Adrenal gland (tissue), 12 donors: ENCODE results near the gene FIP1L1. TPM values are rescaled to one million over a fixed set of nuclear protein-coding genes. Genes with fewer than 3 reads are reported as not detected.

ENCODE experiments used
- DNase-seq, 7 donors: peaks; one replicate each; pipeline ENCODE4 v3.0.0-alpha.2; 2019 to 2020
- H3K27ac ChIP-seq, 5 donors: fragments of 200-600 bp; sonication (generic) in 4 of 5; 1 replicate in 3 of 5; 2 replicates in 2 of 5; pipeline versions ENCODE4 v1.5.1 to v1.8.0; 2016 to 2020; ENCODE audit warnings: mild to moderate bottlenecking in 1 of 5
- H3K27me3 ChIP-seq: fragments of 200-600 bp; 2 replicates; pipeline ENCODE4 v1.8.0; 2021
- H3K36me3 ChIP-seq, 2 donors: fragments of 200-600 bp; replicated peaks in 1 of 2; 1 replicate in 1 of 2; 2 replicates in 1 of 2; pipeline versions ENCODE4 v1.5.1 to v1.8.0; 2018 to 2022
- H3K4me1 ChIP-seq, 2 donors: fragments of 200-600 bp; replicated peaks in 1 of 2; 1 replicate in 1 of 2; 2 replicates in 1 of 2; pipeline versions ENCODE4 v1.5.1 to v1.8.0; 2018 to 2021
- H3K4me3 ChIP-seq, 4 donors: fragments of 200-600 bp; sonication (generic) in 3 of 4; one replicate each; pipeline ENCODE4 v1.5.1; 2016 to 2018
- H3K9me3 ChIP-seq, 3 donors: fragments of 200-600 bp; sonication (generic) in 1 of 3; replicated peaks in 1 of 3; 1 replicate in 2 of 3; 2 replicates in 1 of 3; pipeline versions ENCODE4 v1.5.1 to v1.8.0; 2016 to 2021
- CTCF ChIP-seq, 6 experiments: fragments of 450-650 bp in 4 of 6; fragments of 200-600 bp in 2 of 6; sonication (generic) in 1 of 6; IDR thresholded peaks; 1 replicate in 5 of 6; 2 replicates in 1 of 6; pipeline versions ENCODE4 v1.5.1 to v1.8.0; 2016 to 2021; ENCODE audit warnings: antibody characterized with exemption in 6 of 6, mild to moderate bottlenecking in 2 of 6, moderate library complexity in 1 of 6
- POLR2A ChIP-seq, 2 donors: fragments of 450-650 bp; IDR thresholded peaks; one replicate each; pipeline ENCODE4 v1.6.1; 2017; ENCODE audit warnings: antibody characterized with exemption in 2 of 2, mild to moderate bottlenecking in 2 of 2, moderate library complexity in 1 of 2
- WGBS, 4 donors: extraction: QIAGEN DNeasy Blood & Tissue Kit in 2 of 4; methylation state at CpG; one replicate each; pipeline versions ENCODE4 v1.1.5 to v1.1.7; 2013 to 2017; 5-methylcytosine and 5-hydroxymethylcytosine counted together
- intact Hi-C, 2 donors: fragments of 100-400 bp; cut with DNase I; formaldehyde crosslinking; loops; one replicate each; pipeline versions ENCODE4 v1.14.1 to v1.15.0; 2022 to 2023
- polyA plus RNA-seq, 3 donors: library from polyadenylated mRNA; stranded (reverse); fragments of 200-250 nt in 2 of 3; fragments of 350-450 nt in 1 of 3; fragmentation: Illumina TruSeq in 1 of 3; extraction: RNeasy Lipid Tissue Mini Kit (QIAGEN cat#74804) in 1 of 3; gene quantifications; one replicate each; pipeline ENCODE4 v1.2.3, GENCODE V29; 2013 to 2014
- total RNA-seq, 9 donors: library from RNA; depleted of rRNA in 4 of 9; stranded (reverse); fragments of >200 nt in 4 of 9; fragments of 120-200 nt in 1 of 9; fragmentation: NEBNext Ultra II Directional in 1 of 9; extraction: Animal tissue kit (Norgen Biotek cat#: 25700) in 1 of 9; gene quantifications; one replicate each; pipeline versions ENCODE4 v1.1.0 to v1.2.4, GENCODE V29; 2013 to 2023
- donor health status: healthy with polysubstance abuse.
- donor health status: Bipolar disorder and iron deficiency.
- donor health status: DM: yes; HTN: yes; CAD: no.
- donor health status: DM: no; HTN: no; CAD: no.
- donor health status: DM: no; HTN: no; CAD: no.
- donor health status: DM: yes; HTN: yes; CAD: no.

The FIP1L1 gene
- total and polyA plus RNA-seq, 12 donors = 28.5 to 77.9 (median 62.9) TPM

- TF ChIP-seq POLR2A (IDR thresholded peaks at IDR 0.05) (no peak), CTCF (IDR thresholded peaks at IDR 0.05) (no peak)
- Histone ChIP-seq H3K4me3 (no peak overlapping the region), H3K27me3 (no peaks in the 10 kb centered on the region), H3K27ac (peak overlapping the region in 3 of 5 donors; percentile 31 to 52 (median 34)), H3K9me3 (no peaks in the 10 kb centered on the region), H3K36me3 (no peaks in the 10 kb centered on the region), H3K4me1 (peaks cover 0 to 9% of the 10 kb centered on the region in 2 donors)
- peak in 4 of 7 donors; percentile 23 to 59 (median 40) for DNase-seq
- WGBS, 4 donors = 64 to 78% (median 75%) methylated on average over 17 of the region's 17 CpGs
- intact Hi-C loops = loop anchor here in 1 of 2 donors (10.0 kb wide), 1 partner anchor 177 kb away; no protein-coding TSS in a partner anchor
Measured at GRCh38 chr4:53507671-53508286, 130.3 kb downstream of the FIP1L1 start.

- Histone ChIP-seq H3K27ac (no peak overlapping the region), H3K27me3 (no peaks in the 10 kb centered on the region), H3K36me3 (no peaks in the 10 kb centered on the region), H3K9me3 (no peaks in the 10 kb centered on the region), H3K4me3 (no peak overlapping the region), H3K4me1 (peaks cover 0 to 9% of the 10 kb centered on the region in 2 donors)
- TF ChIP-seq POLR2A (IDR thresholded peaks at IDR 0.05) = no peak
- no peak for TF ChIP-seq CTCF (IDR thresholded peaks at IDR 0.05)
- WGBS, 4 donors = 66 to 69% (median 67%) methylated on average over 1 of the region's 1 CpG
- no peak for DNase-seq
- intact Hi-C loops = loop anchor here in 1 of 2 donors (10.0 kb wide), 1 partner anchor 176 kb away; no protein-coding TSS in a partner anchor
Measured at GRCh38 chr4:53508446-53508845, 131.0 kb downstream of the FIP1L1 start.

GRCh38 chr4:53510321-53510720, 132.9 kb downstream of the FIP1L1 start:
- 21 to 39% (median 30%) methylated on average over 4 to 5 of the region's 5 CpGs for WGBS, 4 donors
- Histone ChIP-seq H3K4me1 (peaks cover 0 to 9% of the 10 kb centered on the region in 2 donors), H3K4me3 (no peak overlapping the region), H3K27ac (no peak overlapping the region), H3K36me3 (no peaks in the 10 kb centered on the region), H3K27me3 (no peaks in the 10 kb centered on the region), H3K9me3 (no peaks in the 10 kb centered on the region)
- intact Hi-C loops = no loop called here
- DNase-seq = no peak
- no peak for TF ChIP-seq POLR2A (IDR thresholded peaks at IDR 0.05)
- no peak for TF ChIP-seq CTCF (IDR thresholded peaks at IDR 0.05)

Other genes with a start within 250 kb of the FIP1L1 start
- gene SCFD2, start 11.6 kb upstream of the FIP1L1 start, total RNA-seq = 10 to 100 TPM; 18.2 to 34.9 (median 28.9) TPM
- gene SCFD2, start 11.6 kb upstream of the FIP1L1 start, polyA plus RNA-seq = 10 to 100 TPM in 1 of 3 donors, 1 to 10 TPM in 2; 5.2 to 25.9 (median 5.8) TPM
- gene LNX1, start 213.8 kb downstream of the FIP1L1 start, total RNA-seq = 1 to 10 TPM; 1.2 to 8.9 (median 4.1) TPM
- 1 to 10 TPM; 1.2 to 3.4 (median 2.5) TPM for gene LNX1, start 213.8 kb downstream of the FIP1L1 start, polyA plus RNA-seq